Measurements from ENCODE around the gene NDUFS8.

The NDUFS8 gene

DNA sequence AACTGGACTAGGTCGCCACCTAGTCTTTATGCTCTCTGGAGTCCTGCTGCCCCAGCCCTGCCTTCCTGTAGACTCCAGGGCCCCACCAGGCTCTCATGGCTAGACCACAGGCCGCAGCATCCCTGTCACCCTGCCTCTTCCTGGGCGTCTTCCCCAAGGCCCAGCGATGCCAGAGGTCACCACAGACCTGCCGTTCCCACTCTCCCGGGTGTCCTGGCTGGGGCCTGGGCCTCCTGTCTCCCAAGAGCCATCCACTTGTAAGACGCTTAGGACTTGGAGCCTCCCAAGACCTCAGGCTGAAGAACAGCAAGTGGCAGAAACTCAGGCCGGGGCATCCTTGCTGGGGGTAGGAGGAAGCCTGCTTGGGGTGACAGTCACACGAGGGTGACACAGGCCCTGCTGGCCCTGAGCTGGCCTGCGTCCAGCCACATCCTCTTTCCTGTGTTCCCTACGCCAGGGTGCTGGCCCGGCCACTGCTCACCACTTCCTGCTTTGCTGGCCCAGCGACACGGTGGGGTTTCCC, 6.3 kb downstream of the NDUFS8 start:
- Histone ChIP-seq H2BK120ac (ENCODE audit: low read depth, low read length) (no peak overlapping the region), H3K4me1 (ENCODE audit: control insufficient read depth, insufficient read depth, low read depth, low read length) (peaks cover 50% of the 10 kb centered on the region), H3K27ac (ENCODE audit: low read length, poor library complexity, severe bottlenecking) (no peak overlapping the region), H3K4ac (ENCODE audit: low read depth in 1 of 2, low read length in 2 of 2) (peak overlapping the region in 1 of 2 experiments; percentile 35), H4K91ac (ENCODE audit: low read length) (no peak overlapping the region), H2AK5ac (ENCODE audit: low read length, severe bottlenecking) (no peak overlapping the region), H2AFZ (ENCODE audit: low read depth, low read length) (no peak overlapping the region), H3K9ac (ENCODE audit: low read length) (no peak overlapping the region), H3K4me2 (ENCODE audit: low read length, poor library complexity, severe bottlenecking) (no peak overlapping the region), H2BK12ac (ENCODE audit: low read length in 2 of 2) (peak overlapping the region in 1 of 2 experiments; percentile 25), H4K8ac (ENCODE audit: low read length) (peak overlapping the region; percentile 12), H3K9me3 (ENCODE audit: control insufficient read depth, low read length) (no peaks in the 10 kb centered on the region), H3K23ac (ENCODE audit: low read length in 2 of 2) (no peak overlapping the region), H3K27me3 (ENCODE audit: control insufficient read depth in 1 of 2, insufficient read depth in 1 of 2, low read length in 2 of 2) (no peaks in the 10 kb centered on the region), H3K4me3 (ENCODE audit: insufficient read depth in 1 of 2, low read depth in 1 of 2, low read length in 2 of 2) (no peak overlapping the region), H3K36me3 (ENCODE audit: control insufficient read depth in 1 of 2, insufficient read depth in 2 of 2, low read depth in 1 of 2, low read length in 2 of 2) (peaks cover 36 to 54% of the 10 kb centered on the region in 2 experiments), H3K18ac (ENCODE audit: low read depth in 1 of 2, low read length in 2 of 2) (no peak overlapping the region), H3K79me1 (replicated peaks; ENCODE audit: low read length, poor library complexity, severe bottlenecking) (peaks cover 29% of the 10 kb centered on the region), H2BK5ac (ENCODE audit: low read depth, low read length, poor library complexity, severe bottlenecking) (no peak overlapping the region), H3K14ac (ENCODE audit: low read length in 2 of 2) (no peak overlapping the region), H2BK15ac (ENCODE audit: low read depth, poor library complexity, severe bottlenecking) (no peak overlapping the region)
- DNase-seq: no peak
- WGBS: 86% methylated on average over 14 of the region's 14 CpGs

DNA sequence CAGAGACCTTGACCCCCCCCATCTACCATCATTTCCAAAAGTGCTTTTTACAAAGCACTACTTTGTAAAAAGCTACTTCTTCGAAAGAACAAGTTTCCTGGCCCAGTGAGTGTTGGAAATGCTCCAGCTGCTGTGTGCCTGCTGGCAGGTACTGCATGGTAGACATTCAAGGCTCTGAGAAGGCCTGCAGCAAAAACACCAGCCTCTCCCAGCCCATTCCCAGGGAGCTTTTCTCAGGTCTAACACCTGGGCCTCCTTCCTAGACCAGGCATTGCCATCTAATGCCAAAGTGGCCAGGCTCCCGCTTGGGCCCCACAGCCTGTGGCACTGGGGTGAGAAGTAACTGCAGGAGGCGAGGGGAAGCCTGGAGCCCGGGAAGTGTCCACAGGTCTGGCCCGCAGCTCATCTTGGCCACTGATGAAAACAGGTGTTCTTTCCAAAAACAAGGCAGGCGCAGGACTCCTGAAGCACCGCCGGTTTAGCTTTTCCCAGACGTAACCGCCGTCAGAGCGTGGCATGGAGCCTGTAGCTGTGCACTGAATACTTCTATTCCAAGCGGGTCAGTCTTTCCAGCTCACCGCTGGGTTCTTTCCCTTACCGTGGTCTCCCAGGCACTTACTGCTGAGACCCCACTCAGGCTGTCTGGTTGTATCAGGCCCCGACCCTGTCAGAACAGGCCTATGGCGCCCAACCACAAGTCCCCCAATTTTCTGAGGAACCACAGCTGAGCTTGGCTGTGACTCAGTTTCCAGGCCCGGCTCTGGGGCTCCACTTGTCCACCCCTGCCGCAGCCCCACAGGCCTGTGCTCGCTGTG, 7.1 kb downstream of the NDUFS8 start:
- H3K4ac ChIP-seq (ENCODE audit: low read depth in 1 of 2, low read length in 2 of 2): peak overlapping the region in 1 of 2 experiments; percentile 92
- no peak overlapping the region for H4K91ac ChIP-seq (ENCODE audit: low read length)
- peak overlapping the region; percentile 95 for H3K9ac ChIP-seq (ENCODE audit: low read length)
- no peak for DNase-seq
- no peak overlapping the region for H2BK5ac ChIP-seq (ENCODE audit: low read depth, low read length, poor library complexity, severe bottlenecking)
- H2AK5ac ChIP-seq (ENCODE audit: low read length, severe bottlenecking): peak overlapping the region; percentile 16
- peak overlapping the region in 1 of 2 experiments; percentile 24 for H2BK12ac ChIP-seq (ENCODE audit: low read length in 2 of 2)
- no peaks in the 10 kb centered on the region for H3K27me3 ChIP-seq (ENCODE audit: control insufficient read depth in 1 of 2, insufficient read depth in 1 of 2, low read length in 2 of 2)
- H2AFZ ChIP-seq (ENCODE audit: low read depth, low read length): no peak overlapping the region
- H2BK15ac ChIP-seq (ENCODE audit: low read depth, poor library complexity, severe bottlenecking): no peak overlapping the region
- 83% methylated on average over 20 of the region's 20 CpGs for WGBS
- H3K36me3 ChIP-seq (ENCODE audit: control insufficient read depth in 1 of 2, insufficient read depth in 2 of 2, low read depth in 1 of 2, low read length in 2 of 2): peaks cover 31 to 51% of the 10 kb centered on the region in 2 experiments
- H3K4me3 ChIP-seq (ENCODE audit: insufficient read depth in 1 of 2, low read depth in 1 of 2, low read length in 2 of 2): peak overlapping the region in 1 of 2 experiments; percentile 91
- peak overlapping the region; percentile 99 for H4K8ac ChIP-seq (ENCODE audit: low read length)
- H3K9me3 ChIP-seq (ENCODE audit: control insufficient read depth, low read length): no peaks in the 10 kb centered on the region
- no peak overlapping the region for H3K14ac ChIP-seq (ENCODE audit: low read length in 2 of 2)
- peaks cover 50% of the 10 kb centered on the region for H3K4me1 ChIP-seq (ENCODE audit: control insufficient read depth, insufficient read depth, low read depth, low read length)
- peaks cover 24% of the 10 kb centered on the region for H3K79me1 ChIP-seq (replicated peaks; ENCODE audit: low read length, poor library complexity, severe bottlenecking)
- H3K18ac ChIP-seq (ENCODE audit: low read depth in 1 of 2, low read length in 2 of 2): peak overlapping the region; percentile 95 to 96
- no peak overlapping the region for H3K23ac ChIP-seq (ENCODE audit: low read length in 2 of 2)
- H3K4me2 ChIP-seq (ENCODE audit: low read length, poor library complexity, severe bottlenecking): no peak overlapping the region
- no peak overlapping the region for H2BK120ac ChIP-seq (ENCODE audit: low read depth, low read length)
- H3K27ac ChIP-seq (ENCODE audit: low read length, poor library complexity, severe bottlenecking): peak overlapping the region; percentile 4

DNA sequence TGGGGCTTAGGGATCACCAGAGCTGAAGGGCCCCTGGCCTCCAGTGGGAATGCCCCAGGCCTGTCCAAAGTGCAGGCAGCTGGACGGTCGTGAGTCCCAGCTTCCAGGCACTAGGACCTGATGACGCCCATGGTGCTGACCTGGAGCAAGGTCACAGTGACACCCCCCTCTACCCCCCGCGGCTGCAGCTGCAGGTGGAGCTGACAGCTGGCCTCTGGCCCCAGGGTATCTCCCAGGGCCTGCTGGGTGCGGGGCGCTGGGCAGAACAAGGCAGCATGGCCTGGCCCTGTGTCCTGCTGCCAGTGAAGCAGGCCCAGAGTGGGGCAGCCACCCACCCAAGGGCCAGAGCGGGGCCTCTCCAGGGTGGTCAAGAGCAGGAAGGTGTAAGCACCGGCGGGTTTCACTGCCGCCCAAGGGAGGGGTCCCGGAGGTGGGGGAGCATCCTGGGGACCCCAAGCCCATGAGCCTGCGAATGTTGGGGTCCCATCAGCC, 7.8 kb downstream of the NDUFS8 start:
- peak overlapping the region in 1 of 2 experiments; percentile 91 for H3K14ac ChIP-seq (ENCODE audit: low read length in 2 of 2)
- peak overlapping the region; percentile 86 for H3K4me2 ChIP-seq (ENCODE audit: low read length, poor library complexity, severe bottlenecking)
- peak overlapping the region; percentile 99 for H4K8ac ChIP-seq (ENCODE audit: low read length)
- no peaks in the 10 kb centered on the region for H3K27me3 ChIP-seq (ENCODE audit: control insufficient read depth in 1 of 2, insufficient read depth in 1 of 2, low read length in 2 of 2)
- H3K36me3 ChIP-seq (ENCODE audit: control insufficient read depth in 1 of 2, insufficient read depth in 2 of 2, low read depth in 1 of 2, low read length in 2 of 2): peaks cover 26 to 51% of the 10 kb centered on the region in 2 experiments
- H3K27ac ChIP-seq (ENCODE audit: low read length, poor library complexity, severe bottlenecking): peak overlapping the region; percentile 78
- peak; percentile 34 for DNase-seq
- H2BK5ac ChIP-seq (ENCODE audit: low read depth, low read length, poor library complexity, severe bottlenecking): peak overlapping the region; percentile 39
- H3K4me1 ChIP-seq (ENCODE audit: control insufficient read depth, insufficient read depth, low read depth, low read length): peaks cover 52% of the 10 kb centered on the region
- H3K79me1 ChIP-seq (replicated peaks; ENCODE audit: low read length, poor library complexity, severe bottlenecking): peaks cover 23% of the 10 kb centered on the region
- H2AFZ ChIP-seq (ENCODE audit: low read depth, low read length): no peak overlapping the region
- peak overlapping the region; percentile 94 for H2BK120ac ChIP-seq (ENCODE audit: low read depth, low read length)
- peak overlapping the region; percentile 95 to 96 for H3K18ac ChIP-seq (ENCODE audit: low read depth in 1 of 2, low read length in 2 of 2)
- 41% methylated on average over 13 of the region's 13 CpGs for WGBS
- peak overlapping the region; percentile 55 to 92 for H3K4ac ChIP-seq (ENCODE audit: low read depth in 1 of 2, low read length in 2 of 2)
- peak overlapping the region; percentile 36 to 91 for H3K4me3 ChIP-seq (ENCODE audit: insufficient read depth in 1 of 2, low read depth in 1 of 2, low read length in 2 of 2)
- H4K91ac ChIP-seq (ENCODE audit: low read length): peak overlapping the region; percentile 98
- H2BK12ac ChIP-seq (ENCODE audit: low read length in 2 of 2): peak overlapping the region; percentile 24 to 90
- no peak overlapping the region for H3K23ac ChIP-seq (ENCODE audit: low read length in 2 of 2)
- no peaks in the 10 kb centered on the region for H3K9me3 ChIP-seq (ENCODE audit: control insufficient read depth, low read length)
- peak overlapping the region; percentile 17 for H2AK5ac ChIP-seq (ENCODE audit: low read length, severe bottlenecking)
- H2BK15ac ChIP-seq (ENCODE audit: low read depth, poor library complexity, severe bottlenecking): peak overlapping the region; percentile 50
- peak overlapping the region; percentile 95 for H3K9ac ChIP-seq (ENCODE audit: low read length)

All from mesenchymal stem cell (in vitro differentiated cells and primary cell).